ENCODE results near the gene CAPN14.

Gene CAPN14

GRCh38 chr2:31254237-31255203 lies 37.2 kb upstream of the CAPN14 start:
- ChIA-PET CTCF (interaction anchor here (0.6 to 1.3 kb wide), 2 partner anchors 628 to 715 kb away, joined by 3 to 4 read pairs; no protein-coding TSS in a partner anchor), POLR2A (no interaction called here)
- no peak overlapping the region for H3K27ac ChIP-seq (ENCODE audit: extremely low read depth, low read depth, low read length)
- TF ChIP-seq ZNF677 (tag by site-specific recombination; IDR thresholded peaks at IDR 0.05): no peak
- peaks cover 0 to 12% of the 10 kb centered on the region in 2 experiments; a peak in 1 of 3 replicates for H3K36me3 ChIP-seq (ENCODE audit: control insufficient read depth in 2 of 2, insufficient read depth in 1 of 2, low read length in 2 of 2)
- 0 out of 2 replicates have a peak, but pooled peaks cover 4% of the 10 kb centered on the region for H3K4me1 ChIP-seq (ENCODE audit: control insufficient read depth, insufficient read depth, low read length)
- H3K9me3 ChIP-seq (ENCODE audit: control insufficient read depth, insufficient read depth, low read depth, low read length): no peaks in the 10 kb centered on the region
- no peak overlapping the region for H3K4me3 ChIP-seq (ENCODE audit: low read depth, low read length)

- CTCF ChIA-PET: interaction anchor here (1.3 kb wide), 1 partner anchor 627 kb away, joined by 3 read pairs; no protein-coding TSS in a partner anchor
- TF ChIP-seq ZSCAN23 (tag by site-specific recombination; IDR thresholded peaks at IDR 0.05): no peak
- no peak for TF ChIP-seq ZNF600 (tag by site-specific recombination; IDR thresholded peaks at IDR 0.05)
- TF ChIP-seq GFI1B (tag by site-specific recombination; IDR thresholded peaks at IDR 0.05): no peak
- TF ChIP-seq ZNF561 (tag by site-specific recombination; IDR thresholded peaks at IDR 0.05; ENCODE audit: borderline replicate concordance): no peak
- TF ChIP-seq ZNF404 (tag by site-specific recombination; IDR thresholded peaks at IDR 0.05): no peak
- TF ChIP-seq ZFHX2 (tag by site-specific recombination; conservative IDR thresholded peaks at IDR 0.05): no peak
- no peak for TF ChIP-seq MYNN (tag by site-specific recombination; IDR thresholded peaks at IDR 0.05; ENCODE audit: borderline replicate concordance)
- no peak for TF ChIP-seq ZNF341 (tag by site-specific recombination; IDR thresholded peaks at IDR 0.05; ENCODE audit: low read depth)
- TF ChIP-seq ZNF549 (tag by site-specific recombination; IDR thresholded peaks at IDR 0.05): no peak
- no peak for TF ChIP-seq ZNF239 (tag by site-specific recombination; IDR thresholded peaks at IDR 0.05)
- no peak for TF ChIP-seq ZNF610 (tag by site-specific recombination; IDR thresholded peaks at IDR 0.05; ENCODE audit: borderline replicate concordance)
- no peak for TF ChIP-seq ZNF214 (tag by site-specific recombination; IDR thresholded peaks at IDR 0.05; ENCODE audit: borderline replicate concordance)
- no peak for TF ChIP-seq ZNF398 (tag by site-specific recombination; IDR thresholded peaks at IDR 0.05)
- TF ChIP-seq AEBP2 (tag by site-specific recombination; IDR thresholded peaks at IDR 0.05; ENCODE audit: borderline replicate concordance): no peak
- no peak for TF ChIP-seq ZNF248 (tag by site-specific recombination; IDR thresholded peaks at IDR 0.05)
- TF ChIP-seq ZNF175 (tag by site-specific recombination; IDR thresholded peaks at IDR 0.05): no peak
Observed at GRCh38 chr2:31253356-31254131, 36.2 kb upstream of the CAPN14 start.

More at GRCh38 chr2:31253356-31254131, 36.2 kb upstream of the CAPN14 start:
- Histone ChIP-seq H3K36me3 (ENCODE audit: control insufficient read depth in 2 of 2, insufficient read depth in 1 of 2, low read length in 2 of 2) (peaks cover 0 to 21% of the 10 kb centered on the region in 2 experiments; a peak in 1 of 3 replicates), H3K4me3 (ENCODE audit: low read depth, low read length) (no peak overlapping the region), H3K9me3 (ENCODE audit: control insufficient read depth, insufficient read depth, low read depth, low read length) (no peaks in the 10 kb centered on the region), H3K27ac (ENCODE audit: extremely low read depth, low read depth, low read length) (no peak overlapping the region), H3K4me1 (ENCODE audit: control insufficient read depth, insufficient read depth, low read length) (0 out of 2 replicates have a peak, but pooled peaks cover 4% of the 10 kb centered on the region)
- POLR2A ChIA-PET: interaction anchor here (0.7 kb wide), 1 partner anchor 1053 kb away, joined by 4 read pairs; no protein-coding TSS in a partner anchor
